ENCODE data around the gene VSIG2. TPM values are rescaled to one million over a fixed set of nuclear protein-coding genes. Genes with fewer than 3 reads are reported as not detected.

The VSIG2 gene
- total RNA-seq, 3 donors from 2014 or later (not counting 1 experiment from before 2014, with no cell fraction given) = not detected

- DNase-seq = peak in 1 of 2 donors; percentile 70
- no peaks in the 10 kb centered on the region for H3K9me3 Mint-ChIP-seq
- peak; percentile 79 for TF ChIP-seq CTCF (IDR thresholded peaks at IDR 0.05)
These were observed 41.6 kb upstream of the VSIG2 start for GRCh38 chr11:124793466-124794278.

GRCh38 chr11:124791626-124792341 lies 39.7 kb upstream of the VSIG2 start:
- Histone ChIP-seq H3K27ac (ENCODE audit: low read length) (no peak overlapping the region), H3K27me3 (ENCODE audit: control insufficient read depth, insufficient read depth, low read length) (no peaks in the 10 kb centered on the region), H3K4me1 (ENCODE audit: control insufficient read depth, insufficient read depth, low read length) (no peaks in the 10 kb centered on the region), H3K4me3 (ENCODE audit: low read length) (no peak overlapping the region), H3K36me3 (ENCODE audit: control insufficient read depth, insufficient read depth, low read length) (no peaks in the 10 kb centered on the region), H3K9me3 (ENCODE audit: control insufficient read depth, insufficient read depth, low read length) (no peaks in the 10 kb centered on the region)
- WGBS (ENCODE audit: insufficient coverage) = 77% methylated on average over 3 of the region's 4 CpGs
- DNase-seq (no peak), ATAC-seq (peak in 2 of 3 donors; percentile 15 to 45)
- peak overlapping the region; percentile 15 to 32 for H3K27ac Mint-ChIP-seq
- no peaks in the 10 kb centered on the region for H3K36me3 Mint-ChIP-seq
- peaks cover 25 to 34% of the 10 kb centered on the region in 2 donors for H3K4me1 Mint-ChIP-seq
- no peak overlapping the region for H3K4me3 Mint-ChIP-seq
- TF ChIP-seq CTCF (IDR thresholded peaks at IDR 0.05) = no peak
- H3K9me3 Mint-ChIP-seq = no peaks in the 10 kb centered on the region
- intact Hi-C loops (cut with micrococcal nuclease) = no loop called here
- H3K27me3 Mint-ChIP-seq (ENCODE audit: low read depth in 2 of 2) = no peaks in the 10 kb centered on the region

More at GRCh38 chr11:124793466-124794278, 41.6 kb upstream of the VSIG2 start:
- intact Hi-C loops (cut with micrococcal nuclease) = loop anchor here (1.0 kb wide), 1 partner anchor 124 kb away; no protein-coding TSS in a partner anchor
- Mint-ChIP-seq H3K4me3 (no peak overlapping the region), H3K36me3 (no peaks in the 10 kb centered on the region), H3K27ac (no peak overlapping the region), H3K4me1 (peaks cover 33 to 42% of the 10 kb centered on the region in 2 donors), H3K27me3 (ENCODE audit: low read depth in 2 of 2) (no peaks in the 10 kb centered on the region)
- Histone ChIP-seq H3K4me3 (ENCODE audit: low read length) (no peak overlapping the region), H3K9me3 (ENCODE audit: control insufficient read depth, insufficient read depth, low read length) (no peaks in the 10 kb centered on the region), H3K36me3 (ENCODE audit: control insufficient read depth, insufficient read depth, low read length) (no peaks in the 10 kb centered on the region), H3K27me3 (ENCODE audit: control insufficient read depth, insufficient read depth, low read length) (no peaks in the 10 kb centered on the region), H3K27ac (ENCODE audit: low read length) (no peak overlapping the region), H3K4me1 (ENCODE audit: control insufficient read depth, insufficient read depth, low read length) (no peaks in the 10 kb centered on the region)
- 91% methylated on average over 2 of the region's 2 CpGs for WGBS (ENCODE audit: insufficient coverage)
- peak in 2 of 3 donors; percentile 71 to 77 for ATAC-seq

- no peak for TF ChIP-seq CTCF (IDR thresholded peaks at IDR 0.05)
- H3K4me3 Mint-ChIP-seq = no peak overlapping the region
- no peak overlapping the region for H3K4me3 ChIP-seq (ENCODE audit: low read length)
- intact Hi-C loops (cut with micrococcal nuclease) = no loop called here
- ATAC-seq (no peak), DNase-seq (no peak)
- H3K27ac ChIP-seq (ENCODE audit: low read length) = no peak overlapping the region
- H3K27me3 ChIP-seq (ENCODE audit: control insufficient read depth, insufficient read depth, low read length) = no peaks in the 10 kb centered on the region
- H3K36me3 ChIP-seq (ENCODE audit: control insufficient read depth, insufficient read depth, low read length) = no peaks in the 10 kb centered on the region
- H3K9me3 ChIP-seq (ENCODE audit: control insufficient read depth, insufficient read depth, low read length) = no peaks in the 10 kb centered on the region
- no peaks in the 10 kb centered on the region for H3K9me3 Mint-ChIP-seq
- H3K27ac Mint-ChIP-seq = no peak overlapping the region
- no peaks in the 10 kb centered on the region for H3K36me3 Mint-ChIP-seq
- no peaks in the 10 kb centered on the region for H3K4me1 ChIP-seq (ENCODE audit: control insufficient read depth, insufficient read depth, low read length)
- peaks cover 29 to 34% of the 10 kb centered on the region in 2 donors for H3K4me1 Mint-ChIP-seq
- no peaks in the 10 kb centered on the region for H3K27me3 Mint-ChIP-seq (ENCODE audit: low read depth in 2 of 2)
These were observed 36.5 kb upstream of the VSIG2 start for GRCh38 chr11:124788521-124788920.

All from natural killer cell (primary cell).